HEK293T (cell line): ENCODE measurements around the gene MOSPD2.

Experiments used
- ARNT ChIP-seq: fragments of 450-650 bp; IDR thresholded peaks from 2 replicates; pipeline ENCODE4 v1.6.1; 2017; ENCODE audit warnings: mild to moderate bottlenecking
- ELF4 ChIP-seq: fragments of 450-650 bp; IDR thresholded peaks from 2 replicates; pipeline ENCODE4 v1.6.1; 2017; ENCODE audit warnings: antibody characterized with exemption
- FOXK2 ChIP-seq: fragments of 450-650 bp; IDR thresholded peaks from 2 replicates; pipeline ENCODE4 v1.6.1; 2016; ENCODE audit warnings: mild to moderate bottlenecking
- HDGF ChIP-seq: fragments of 450-650 bp; IDR thresholded peaks from 2 replicates; pipeline ENCODE4 v1.6.1; 2017; ENCODE audit warnings: antibody characterized with exemption, borderline replicate concordance
- NFRKB ChIP-seq: fragments of 450-650 bp; IDR thresholded peaks from 2 replicates; pipeline ENCODE4 v1.6.1; 2016; ENCODE audit warnings: mild to moderate bottlenecking, moderate library complexity
- PKNOX1 ChIP-seq: fragments of 450-650 bp; IDR thresholded peaks from 2 replicates; pipeline ENCODE4 v1.6.1; 2016
- SP1 ChIP-seq: fragments of 450-650 bp; IDR thresholded peaks from 2 replicates; pipeline ENCODE4 v1.6.1; 2017
- TARDBP ChIP-seq: fragments of 450-650 bp; IDR thresholded peaks from 2 replicates; pipeline ENCODE4 v1.6.1; 2016

GRCh38 chrX:14923761-14924160 lies 50.5 kb downstream of the MOSPD2 start:
- no peak for TF ChIP-seq FOXK2
- no peak for TF ChIP-seq ELF4
- no peak for TF ChIP-seq SP1
- TF ChIP-seq PKNOX1: no peak
- no peak for TF ChIP-seq NFRKB
- no peak for TF ChIP-seq HDGF
- no peak for TF ChIP-seq ARNT
- no peak for TF ChIP-seq TARDBP
